Motor neuron (in vitro differentiated cells): ENCODE data around the gene GCA. TPM values are rescaled to one million over a fixed set of nuclear protein-coding genes. Genes with fewer than 3 reads are reported as not detected.
A peak's percentile ranks its signal among the peaks of the same experiment; 100 is the strongest.

ENCODE experiments used
- ATAC-seq, 8 experiments: fragments of 200-7000 bp; cut with Tn5 transposase; replicated peaks in 6 of 8; 2 replicates each; pipeline ENCODE4 v1.8.0; 2021; ENCODE audit warnings: mild to moderate bottlenecking in 8 of 8, moderate library complexity in 8 of 8
- H3K27ac ChIP-seq, 2 donors: fragments of 250-450 bp; sonication (Bioruptor Pico); 2 replicates each; pipeline ENCODE4 v1.9.0; 2021; ENCODE audit warnings: antibody characterized with exemption in 2 of 2, mild to moderate bottlenecking in 2 of 2, moderate library complexity in 1 of 2
- H3K4me1 ChIP-seq, 2 donors: fragments of 250-450 bp; sonication (Bioruptor Pico); replicated peaks in 1 of 2; 2 replicates each; pipeline ENCODE4 v1.6.1; 2021; ENCODE audit warnings: antibody characterized with exemption in 2 of 2, mild to moderate bottlenecking in 2 of 2, moderate library complexity in 1 of 2
- H3K4me3 ChIP-seq, 5 donors: fragments of 250-450 bp; sonication (Bioruptor Pico); 2 replicates each; pipeline ENCODE4 v1.9.0; 2021; ENCODE audit warnings: antibody characterized with exemption in 5 of 5, mild to moderate bottlenecking in 5 of 5, moderate library complexity in 4 of 5
- WGBS, 10 experiments: fragments of 450-650 bp; shearing (Covaris generic); methylation state at CpG; one replicate each; pipeline ENCODE4 v1.0.0; 2022; 5-methylcytosine and 5-hydroxymethylcytosine counted together
- in situ Hi-C, 9 experiments: fragments of 400-800 bp; cut with MboI; loops; one replicate each; pipeline ENCODE4 v1.15.0; 2021; ENCODE audit warnings: low sequenced_read_pairs in 9 of 9, low pct_unique_long_range_greater_than_20kb in 2 of 9; ENCODE audit not compliant: unreplicated experiment in 9 of 9
- total RNA-seq, 8 experiments: library from RNA; unstranded; fragments of 300-600 nt; gene quantifications; 2 replicates each; pipeline versions ENCODE4 v1.2.3 to v1.2.4, GENCODE V29; 2022

The GCA gene
- total RNA-seq, 8 experiments from 2014 or later: 1.5 to 25.2 (median 13.1) TPM

DNA sequence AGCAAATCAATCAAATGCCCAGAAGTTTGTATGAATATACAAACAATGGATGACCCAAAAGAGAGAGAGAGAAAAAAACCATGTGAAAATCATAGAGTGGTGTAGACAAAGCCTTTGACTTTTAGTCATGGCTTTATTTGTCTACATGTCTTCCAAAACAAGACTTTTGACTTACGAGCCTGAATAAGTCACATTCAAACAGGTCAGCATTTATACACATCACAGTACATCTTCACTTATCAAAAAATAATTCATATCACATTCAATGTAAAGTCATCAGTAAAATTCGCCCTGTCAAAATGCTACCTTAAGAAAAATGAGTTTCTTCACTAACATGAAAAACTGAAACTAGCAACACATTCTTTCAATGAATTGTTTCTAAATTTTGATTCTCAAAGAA, 27.3 kb upstream of the GCA start:
- in situ Hi-C loops: no loop called here
- Histone ChIP-seq H3K27ac (no peak overlapping the region), H3K4me1 (no peaks in the 10 kb centered on the region), H3K4me3 (no peak overlapping the region)
- WGBS, 10 experiments: 70 to 100% (median 96%) methylated on average over 1 to 2 of the region's 2 CpGs
- no peak for ATAC-seq

DNA sequence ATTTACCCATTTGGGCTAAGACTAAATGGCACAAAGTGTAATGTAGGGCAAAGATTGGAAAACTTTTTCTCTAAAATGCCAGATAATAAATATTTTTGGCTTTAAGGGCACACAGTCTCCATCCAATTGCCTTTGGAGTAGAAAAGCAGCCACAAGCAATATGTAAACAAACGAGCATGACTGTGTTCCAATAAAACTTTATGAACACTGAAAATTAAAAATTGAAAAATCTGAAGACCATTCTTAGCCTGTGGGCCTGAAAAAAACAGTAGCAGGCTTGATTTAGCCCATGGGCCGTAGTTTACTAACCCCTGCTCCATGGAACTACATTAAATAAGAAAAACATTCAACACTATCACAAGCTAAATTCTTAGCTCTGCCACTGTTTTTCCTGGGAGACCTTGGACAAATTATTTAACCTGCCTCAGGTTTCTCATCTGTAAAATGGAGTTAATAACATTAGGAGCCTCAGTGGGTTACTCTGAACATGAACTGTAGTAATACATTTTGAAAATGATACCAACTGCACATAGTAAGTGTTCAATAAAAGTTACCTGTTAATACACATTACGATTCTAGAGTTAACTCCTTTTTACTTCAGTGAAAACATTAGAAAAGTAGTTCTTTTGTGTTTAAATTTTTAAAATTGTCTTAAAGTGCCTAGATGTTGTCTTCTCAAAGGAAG, 26.7 kb upstream of the GCA start:
- Histone ChIP-seq H3K4me3 (no peak overlapping the region), H3K4me1 (no peaks in the 10 kb centered on the region), H3K27ac (no peak overlapping the region)
- no peak for ATAC-seq
- in situ Hi-C loops: no loop called here
- WGBS, 10 experiments: 60 to 100% (median 81%) methylated on average over 1 to 3 of the region's 3 CpGs

DNA sequence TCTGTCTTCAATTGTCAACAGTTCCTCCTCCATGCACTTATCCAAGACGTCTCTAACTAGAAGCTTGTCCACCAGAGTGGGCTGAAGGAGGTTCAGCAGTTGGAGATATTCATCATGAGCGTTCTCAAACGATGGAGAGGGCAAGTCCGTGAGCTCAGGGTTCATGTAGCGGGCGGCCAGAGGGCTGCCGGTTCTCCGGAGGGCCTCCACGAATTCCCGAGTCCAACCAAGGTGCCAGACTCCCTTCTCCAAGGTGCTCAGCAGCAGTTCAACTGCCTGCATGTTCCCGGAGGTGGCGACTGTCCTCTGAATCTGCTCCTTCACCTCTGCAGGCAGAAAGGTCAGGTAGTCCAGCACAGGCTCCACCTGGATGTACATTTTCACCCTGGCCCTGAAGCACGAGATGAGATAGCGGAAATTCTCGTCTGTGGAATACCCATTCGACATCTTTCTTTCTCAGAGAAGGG, 26.0 kb upstream of the GCA start:
- no peak overlapping the region for H3K27ac ChIP-seq
- in situ Hi-C loops: no loop called here
- peak in 3 of 8 experiments; percentile 30 to 45 (median 36) for ATAC-seq
- peak overlapping the region in 3 of 5 donors; percentile 34 to 46 (median 34) for H3K4me3 ChIP-seq
- H3K4me1 ChIP-seq: no peaks in the 10 kb centered on the region
- 0 to 100% (median 65%) methylated on average over 1 to 8 of the region's 16 CpGs; no CpG with 5 or more reads in 2 of the 10 experiments for WGBS, 10 experiments

DNA sequence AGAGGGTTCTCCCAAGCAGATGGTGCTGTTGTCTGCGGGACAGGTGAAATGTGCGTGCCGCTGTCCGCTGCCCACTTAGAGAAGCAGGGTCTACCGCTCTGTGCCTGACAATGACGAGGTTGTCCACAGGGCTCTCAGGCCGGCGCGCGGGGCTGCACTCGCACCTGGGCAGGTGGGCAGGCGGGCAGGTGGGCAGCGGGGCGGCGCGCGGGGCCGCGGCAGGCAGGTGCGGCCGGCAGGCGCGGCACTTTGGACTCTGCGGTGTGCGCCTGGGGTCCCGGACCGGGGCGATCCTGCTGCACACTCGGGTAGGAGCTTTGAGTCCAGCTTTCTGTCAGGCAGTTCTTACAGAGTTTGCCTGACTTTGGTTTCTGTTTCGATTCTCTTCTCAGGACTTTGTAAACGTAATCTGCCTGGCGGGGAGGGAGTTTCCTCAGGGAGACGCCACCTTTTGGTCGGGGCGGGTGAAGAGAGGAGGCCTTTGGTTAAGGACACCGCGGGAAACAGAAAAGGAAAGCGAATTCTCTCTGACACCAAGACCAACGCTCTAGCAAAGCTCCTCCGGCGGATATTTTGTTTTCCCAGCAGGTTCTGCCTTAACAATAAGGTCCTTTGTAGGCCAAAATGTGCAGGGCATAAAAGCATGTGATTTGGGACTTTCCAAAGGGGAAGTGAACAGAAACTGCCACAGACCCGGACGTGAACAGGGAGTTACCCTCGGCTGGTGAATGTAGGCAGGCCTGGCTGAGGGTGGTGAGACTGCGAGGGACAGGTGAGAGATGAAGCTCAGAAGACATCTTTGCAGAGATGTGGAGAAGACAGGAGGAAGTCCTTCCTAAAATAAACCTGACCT, 25.4 kb upstream of the GCA start, which contains the start of gene IFIH1:
TSS of gene IFIH1 (minus strand) at position 357 of the 853 bp plus-strand sequence. CDS start 377 bp downstream, outside the sequence.
- WGBS, 10 experiments: 0 to 40% (median 1%) methylated on average over 2 to 9 of the region's 45 CpGs; no CpG with 5 or more reads in 2 of the 10 experiments
- H3K27ac ChIP-seq: no peak within 1 kb of the TSS
- H3K4me3 ChIP-seq: peak within 1 kb of the TSS; percentile 15 to 46 (median 34)
- peak; percentile 53 to 95 (median 80) for ATAC-seq
- in situ Hi-C loops: no loop called here
- H3K4me1 ChIP-seq: no peaks in the 10 kb centered on the region

DNA sequence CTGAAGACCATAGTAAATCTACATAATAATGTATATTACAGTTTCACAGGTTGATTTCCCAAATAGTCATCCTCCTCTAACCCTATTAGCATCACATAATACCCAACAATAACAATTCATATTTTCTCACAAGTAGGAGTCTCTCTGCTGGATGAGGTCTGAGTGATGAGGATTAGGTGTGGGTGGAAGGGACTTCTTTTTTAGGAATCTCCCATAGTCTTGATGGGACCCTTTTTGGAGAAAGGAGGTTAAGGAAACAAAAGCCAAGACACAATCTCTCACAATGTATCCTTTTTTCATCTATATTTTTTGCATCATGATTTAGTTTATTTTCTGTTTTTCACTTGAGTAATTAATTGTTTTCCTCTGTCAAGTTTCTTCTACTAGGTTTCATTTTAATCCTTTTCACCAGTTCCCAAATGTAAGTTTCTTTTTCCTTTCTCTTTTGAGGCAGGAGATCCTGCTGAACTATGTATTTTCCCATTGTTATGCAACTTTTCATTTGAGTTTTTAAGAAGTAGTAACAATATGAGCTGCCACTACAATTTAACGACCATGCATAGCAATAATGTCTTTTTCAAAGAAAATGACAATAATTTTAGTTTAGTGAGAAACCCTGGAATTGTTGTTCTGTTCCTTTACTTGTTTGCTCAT, 22.9 kb upstream of the GCA start:
- in situ Hi-C loops: no loop called here

DNA sequence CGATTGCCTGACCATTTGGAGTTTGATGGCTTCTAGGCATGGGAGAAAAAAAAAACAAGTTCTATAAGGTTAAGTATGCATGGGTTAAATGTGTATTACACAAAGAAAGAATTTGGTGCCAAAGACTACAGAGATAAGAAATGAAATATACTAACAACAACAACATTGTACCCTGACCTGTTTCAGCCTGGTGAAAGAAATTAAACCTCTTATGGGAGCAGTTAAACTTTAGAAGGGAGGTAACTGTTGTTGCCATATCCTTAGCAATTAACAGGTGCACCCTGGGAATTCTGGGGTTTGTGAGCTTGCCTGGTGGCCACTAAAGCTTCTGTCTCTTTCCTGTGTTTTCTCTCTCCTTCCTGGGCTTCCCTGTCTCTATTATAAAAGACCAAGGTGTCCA, 19.0 kb upstream of the GCA start:
- no peaks in the 10 kb centered on the region for H3K4me1 ChIP-seq
- in situ Hi-C loops: no loop called here
- 80 to 100% (median 100%) methylated on average over 1 of the region's 1 CpG; no CpG with 5 or more reads in 5 of the 10 experiments for WGBS, 10 experiments

More for the DNA sequence above, 22.9 kb upstream of the GCA start:
- WGBS, 10 experiments: 0 to 82% (median 43%) methylated on average over 1 of the region's 1 CpG; no CpG with 5 or more reads in 1 of the 10 experiments
- no peak for ATAC-seq
- no peak overlapping the region for H3K4me3 ChIP-seq
- no peaks in the 10 kb centered on the region for H3K4me1 ChIP-seq
- H3K27ac ChIP-seq: no peak overlapping the region

DNA sequence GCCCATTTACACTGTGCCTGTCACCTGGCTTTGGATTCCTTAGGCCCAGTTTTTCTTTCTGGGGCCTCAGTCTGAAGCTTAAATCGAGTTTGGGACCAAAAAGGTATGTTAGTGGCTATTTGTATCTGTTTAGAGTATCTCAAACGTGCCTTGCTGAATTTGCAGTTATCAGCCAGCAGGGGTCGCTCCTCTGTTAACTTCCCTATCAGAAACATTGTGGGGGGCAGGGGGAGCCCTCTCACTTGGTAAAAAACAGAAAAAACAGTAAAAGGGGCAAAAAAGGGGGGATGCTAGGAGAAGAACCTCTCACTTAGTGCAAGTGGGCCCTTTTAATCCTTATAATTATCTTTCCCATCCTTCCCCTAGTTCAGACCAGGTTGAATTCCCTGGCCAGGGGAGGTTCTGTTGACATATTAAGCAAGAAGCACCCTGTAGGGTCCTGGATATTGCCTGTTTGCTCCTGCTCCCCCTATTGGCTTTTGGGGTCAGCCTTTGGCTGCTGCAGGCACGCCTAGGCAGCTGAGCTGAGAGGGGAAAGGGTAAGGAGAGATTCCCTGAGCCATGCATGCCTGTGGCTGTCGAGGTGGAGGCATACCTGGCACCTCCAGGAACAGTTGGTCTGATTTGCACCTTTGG, 16.7 kb upstream of the GCA start:
- Histone ChIP-seq H3K4me3 (no peak overlapping the region), H3K27ac (no peak overlapping the region), H3K4me1 (no peaks in the 10 kb centered on the region)
- in situ Hi-C loops: no loop called here
- no peak for ATAC-seq
- 10 to 70% (median 60%) methylated on average over 1 to 3 of the region's 5 CpGs; no CpG with 5 or more reads in 3 of the 10 experiments for WGBS, 10 experiments

More for the DNA sequence above, 19.0 kb upstream of the GCA start:
- Histone ChIP-seq H3K27ac (no peak overlapping the region), H3K4me3 (no peak overlapping the region)
- ATAC-seq: no peak

DNA sequence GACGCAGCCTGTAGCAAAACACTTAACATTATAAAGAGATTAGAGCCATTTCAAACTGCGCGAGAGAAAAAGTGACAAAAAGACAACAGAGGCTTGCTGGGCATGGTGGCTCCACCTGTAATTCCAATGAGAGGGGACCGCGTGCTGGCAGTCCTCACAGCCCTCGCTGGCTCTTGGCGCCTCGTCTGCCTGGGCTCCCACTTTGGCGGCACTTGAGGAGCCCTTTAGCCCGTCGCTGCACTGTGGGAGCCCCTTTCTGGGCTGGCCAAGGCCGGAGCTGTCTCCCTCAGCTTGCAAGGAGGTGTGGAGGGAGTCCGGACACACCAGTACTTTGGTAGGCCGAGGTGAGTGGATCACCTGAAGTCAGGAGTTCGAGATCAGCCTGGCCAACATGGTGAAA, 16.1 kb upstream of the GCA start:
- in situ Hi-C loops: no loop called here
- Histone ChIP-seq H3K27ac (no peak overlapping the region), H3K4me3 (no peak overlapping the region), H3K4me1 (no peaks in the 10 kb centered on the region)
- 75 to 100% (median 92%) methylated on average over 2 to 13 of the region's 15 CpGs; no CpG with 5 or more reads in 4 of the 10 experiments for WGBS, 10 experiments
- ATAC-seq: no peak

DNA sequence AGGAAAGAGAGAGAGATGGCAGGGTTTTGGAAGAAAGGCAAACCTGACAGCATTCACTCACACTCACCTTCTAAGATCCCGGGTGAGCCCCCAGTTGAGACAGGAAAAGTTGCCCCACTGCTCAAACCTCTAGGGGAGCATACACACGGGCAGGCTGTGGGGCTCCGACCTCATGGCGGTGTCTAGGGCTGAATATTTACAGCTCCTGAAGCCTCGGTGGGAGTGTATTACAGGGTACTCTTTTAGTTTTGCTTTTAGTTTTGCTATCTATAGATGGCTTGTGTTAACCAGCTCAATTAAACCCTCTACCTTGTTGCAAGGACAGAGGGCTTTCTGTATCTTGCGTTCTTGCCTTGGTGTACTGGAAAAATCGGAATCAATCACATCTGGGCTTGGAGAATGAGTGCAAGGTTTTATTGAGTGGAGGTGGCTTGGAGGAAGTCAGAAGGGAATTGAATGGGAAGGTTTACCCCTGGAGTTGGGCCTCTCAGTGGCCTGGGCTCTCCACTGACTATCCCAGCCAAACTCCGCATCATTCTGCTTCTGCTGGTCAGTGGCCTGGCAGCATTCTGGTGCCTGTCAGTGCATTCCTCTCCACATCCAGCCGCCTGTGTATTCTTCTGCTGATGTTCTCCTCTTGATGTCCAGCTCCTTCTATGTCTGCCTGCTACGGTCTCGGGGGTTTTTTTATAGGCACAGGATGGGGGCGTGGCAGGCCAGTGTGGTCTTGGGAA, 15.3 kb upstream of the GCA start:
- 60 to 96% (median 88%) methylated on average over 1 to 11 of the region's 12 CpGs; no CpG with 5 or more reads in 3 of the 10 experiments for WGBS, 10 experiments
- H3K4me3 ChIP-seq: no peak overlapping the region
- no peak overlapping the region for H3K27ac ChIP-seq
- no peak for ATAC-seq
- no peaks in the 10 kb centered on the region for H3K4me1 ChIP-seq
- in situ Hi-C loops: no loop called here

DNA sequence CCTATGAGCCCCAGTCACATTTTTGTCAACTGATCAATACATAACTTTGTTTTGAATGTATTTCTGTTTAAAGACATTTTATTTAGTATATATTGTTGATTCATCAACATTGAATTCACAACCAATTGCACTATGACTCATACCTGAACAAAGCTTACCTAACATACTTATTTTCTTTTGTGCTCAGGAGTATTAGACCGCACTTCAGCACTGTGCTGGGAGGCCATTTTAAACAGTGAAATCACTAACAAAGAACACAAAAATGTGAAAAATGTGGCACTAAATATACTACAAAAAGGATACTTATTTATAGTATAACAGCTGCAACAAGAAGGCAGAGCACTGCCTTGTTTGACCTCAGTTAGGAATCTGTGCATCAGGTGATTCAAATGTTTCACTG, 13.1 kb upstream of the GCA start:
- WGBS, 10 experiments: 100% methylated on average over 1 of the region's 1 CpG; no CpG with 5 or more reads in 5 of the 10 experiments
- Histone ChIP-seq H3K27ac (no peak overlapping the region), H3K4me1 (no peaks in the 10 kb centered on the region), H3K4me3 (no peak overlapping the region)
- ATAC-seq: no peak
- in situ Hi-C loops: no loop called here

DNA sequence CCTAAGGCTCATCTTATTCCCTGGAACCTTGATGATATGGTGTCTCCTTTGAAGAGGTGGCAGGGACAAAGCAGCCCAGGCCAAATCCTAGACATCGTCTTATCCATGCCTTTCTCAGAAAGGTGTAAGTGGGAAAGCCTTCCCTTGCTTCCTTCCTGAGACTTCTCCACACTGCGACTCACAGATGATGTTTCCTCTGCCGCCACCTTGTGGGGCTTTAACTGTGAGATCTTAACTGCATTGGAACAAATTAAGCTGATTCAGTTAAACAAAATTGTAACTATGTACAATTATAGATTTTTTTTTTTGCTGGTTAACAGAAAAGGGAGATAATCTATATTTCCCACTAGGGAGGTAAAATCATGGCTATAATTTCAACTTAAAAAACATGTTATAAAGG, 10.0 kb upstream of the GCA start:
- H3K27ac ChIP-seq: no peak overlapping the region
- peak in 4 of 8 experiments; percentile 21 to 82 (median 73) for ATAC-seq
- in situ Hi-C loops: no loop called here
- no peaks in the 10 kb centered on the region for H3K4me1 ChIP-seq
- no peak overlapping the region for H3K4me3 ChIP-seq
- WGBS, 10 experiments: 0 to 91% (median 42%) methylated on average over 1 to 3 of the region's 3 CpGs; no CpG with 5 or more reads in 2 of the 10 experiments

DNA sequence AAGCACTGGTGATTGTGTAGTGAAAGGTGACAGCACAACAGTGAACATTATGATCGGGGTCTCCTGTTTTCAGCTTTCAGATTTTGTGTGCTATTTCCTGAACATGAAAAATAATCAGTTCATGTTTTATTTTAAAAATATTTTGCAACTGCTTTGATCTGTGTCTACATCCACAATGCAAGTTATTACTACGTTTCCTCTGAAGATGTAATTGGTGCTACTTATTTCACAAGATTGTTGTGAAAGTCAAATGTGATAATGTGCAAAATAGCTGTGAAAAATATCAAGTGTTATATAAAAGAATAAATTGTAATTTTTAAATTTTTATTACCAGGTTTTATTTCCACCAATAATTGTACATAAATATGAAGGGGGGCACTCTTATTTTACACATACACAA, 6.1 kb upstream of the GCA start:
- whole genome bisulfite sequencing, 10 experiments: 8 to 100% (median 75%) methylated on average over 1 to 2 of the region's 2 CpGs
- in situ Hi-C loops: no loop called here
- H3K4me1 ChIP-seq: no peaks in the 10 kb centered on the region
- no peak overlapping the region for H3K27ac ChIP-seq
- no peak overlapping the region for H3K4me3 ChIP-seq
- no peak for ATAC-seq
